SHP77 (cell line): Measurements from ENCODE around the gene ALLC.

Source experiments
- DNase-seq, 2 experiments: peaks; one replicate each; lab custom pipeline; 2025; lab: John Stamatoyannopoulos, UW

The ALLC gene

GRCh38 chr2:3655871-3656761 is 1.9 kb upstream of the ALLC start:
- no peak for DNase-seq

- peak; percentile 26 to 57 for DNase-seq
Observed at GRCh38 chr2:3656762-3657721, 958 bp upstream of the ALLC start.

GRCh38 chr2:3659447-3660432 is 1.7 kb downstream of the ALLC start:
- peak; percentile 54 to 79 for DNase-seq

- peak; percentile 15 to 61 for DNase-seq
Observed at GRCh38 chr2:3660640-3661039, 2.6 kb downstream of the ALLC start.

GRCh38 chr2:3661149-3661660 is 3.2 kb downstream of the ALLC start:
- DNase-seq = no peak

GRCh38 chr2:3662239-3662638 is 4.2 kb downstream of the ALLC start:
- DNase-seq = no peak

GRCh38 chr2:3664118-3664517 is 6.1 kb downstream of the ALLC start:
- DNase-seq = no peak

- no peak for DNase-seq
Observed at GRCh38 chr2:3664925-3665324, 6.9 kb downstream of the ALLC start.

- DNase-seq = no peak
Observed at GRCh38 chr2:3665886-3666612, 8.0 kb downstream of the ALLC start.

- DNase-seq = no peak
Observed at GRCh38 chr2:3666613-3666975, 8.6 kb downstream of the ALLC start.

- peak; percentile 90 to 92 for DNase-seq
Observed at GRCh38 chr2:3667151-3667631, 9.2 kb downstream of the ALLC start.

GRCh38 chr2:3669656-3670055 is 11.7 kb downstream of the ALLC start:
- DNase-seq = no peak

- no peak for DNase-seq
Observed at GRCh38 chr2:3670376-3670775, 12.4 kb downstream of the ALLC start.

- no peak for DNase-seq
Observed at GRCh38 chr2:3670941-3671340, 12.9 kb downstream of the ALLC start.

- peak; percentile 29 to 31 for DNase-seq
Observed at GRCh38 chr2:3672861-3673678, 15.1 kb downstream of the ALLC start.

- DNase-seq = no peak
Observed at GRCh38 chr2:3674066-3674845, 16.3 kb downstream of the ALLC start.

- no peak for DNase-seq
Observed at GRCh38 chr2:3675687-3676086, 17.7 kb downstream of the ALLC start.

GRCh38 chr2:3677436-3677835 is 19.4 kb downstream of the ALLC start:
- DNase-seq = no peak

GRCh38 chr2:3678212-3678611 is 20.2 kb downstream of the ALLC start:
- no peak for DNase-seq
